IPS-NIHi7 (cell line): ENCODE measurements around the gene GPR55.

Experiments
- DNase-seq: peaks from one replicate; pipeline ENCODE4 v3.0.0; 2012; ENCODE audit warnings: mixed read lengths; ENCODE audit errors: extremely low spot score

The GPR55 gene

DNA sequence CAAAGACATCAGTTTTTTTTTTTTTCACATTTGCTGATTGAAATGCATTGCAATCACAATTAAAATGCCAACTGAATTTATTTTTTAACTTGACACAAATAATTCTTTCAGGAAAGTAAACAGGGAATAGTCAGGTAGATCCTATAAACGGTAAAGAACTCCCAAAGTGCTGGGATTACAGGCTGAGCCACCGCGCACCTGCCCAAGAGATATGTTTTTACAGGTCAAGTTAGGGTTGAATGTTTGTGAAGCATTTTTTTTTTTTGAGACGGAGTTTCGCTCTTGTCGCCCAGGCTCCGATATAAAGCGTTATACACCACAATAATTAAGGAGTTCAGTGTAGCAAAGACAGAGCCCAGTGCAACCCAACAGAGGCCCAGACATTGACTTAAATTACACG is 45.2 kb downstream of the GPR55 start:
- no peak for DNase-seq

- no peak for DNase-seq
These were observed 45.7 kb downstream of the GPR55 start for GRCh38 chr2:230879271-230879882.

GRCh38 chr2:230878599-230879188 is 46.3 kb downstream of the GPR55 start:
- no peak for DNase-seq

DNA sequence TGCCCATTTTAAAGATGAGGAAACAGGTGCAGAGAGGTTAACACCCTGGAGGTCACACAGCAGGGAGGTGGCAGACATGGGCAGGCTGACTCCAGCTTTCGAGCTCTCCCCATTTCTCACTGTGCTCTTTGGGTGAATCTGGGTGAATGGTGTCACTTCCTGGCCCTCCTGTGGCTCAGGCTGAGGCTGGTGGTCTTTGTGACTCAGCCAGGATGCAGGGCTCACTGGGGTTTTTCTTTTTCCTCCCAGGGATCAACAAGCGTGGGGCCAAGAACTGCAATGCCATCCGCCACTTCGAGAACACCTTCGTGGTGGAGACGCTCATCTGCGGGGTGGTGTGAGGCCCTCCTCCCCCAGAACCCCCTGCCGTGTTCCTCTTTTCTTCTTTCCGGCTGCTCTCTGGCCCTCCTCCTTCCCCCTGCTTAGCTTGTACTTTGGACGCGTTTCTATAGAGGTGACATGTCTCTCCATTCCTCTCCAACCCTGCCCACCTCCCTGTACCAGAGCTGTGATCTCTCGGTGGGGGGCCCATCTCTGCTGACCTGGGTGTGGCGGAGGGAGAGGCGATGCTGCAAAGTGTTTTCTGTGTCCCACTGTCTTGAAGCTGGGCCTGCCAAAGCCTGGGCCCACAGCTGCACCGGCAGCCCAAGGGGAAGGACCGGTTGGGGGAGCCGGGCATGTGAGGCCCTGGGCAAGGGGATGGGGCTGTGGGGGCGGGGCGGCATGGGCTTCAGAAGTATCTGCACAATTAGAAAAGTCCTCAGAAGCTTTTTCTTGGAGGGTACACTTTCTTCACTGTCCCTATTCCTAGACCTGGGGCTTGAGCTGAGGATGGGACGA is 47.1 kb downstream of the GPR55 start:
- DNase-seq: no peak

GRCh38 chr2:230877116-230877758 is 47.8 kb downstream of the GPR55 start:
- DNase-seq: no peak

- no peak for DNase-seq
These were observed 49.4 kb downstream of the GPR55 start for GRCh38 chr2:230875347-230876315.

DNA sequence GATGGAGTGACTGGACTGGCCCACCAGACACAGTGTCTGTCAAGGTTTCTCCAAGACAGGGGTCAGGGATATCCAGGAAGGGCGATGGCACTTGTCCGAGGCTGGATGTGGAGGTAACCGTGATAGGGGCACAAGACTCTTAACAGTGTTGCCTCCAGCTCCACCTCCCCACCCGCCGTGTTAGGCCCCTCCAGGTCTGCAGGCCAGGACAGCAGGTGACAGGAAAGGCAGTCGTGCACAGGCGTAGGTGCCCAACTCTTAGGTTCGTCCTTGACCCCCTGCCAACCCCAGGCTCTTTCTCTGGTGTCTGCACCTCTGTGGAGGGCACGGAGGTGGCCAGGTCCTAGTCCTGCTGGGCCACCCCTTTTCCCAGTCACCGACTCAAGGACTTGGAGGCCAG is 50.2 kb downstream of the GPR55 start:
- no peak for DNase-seq

DNA sequence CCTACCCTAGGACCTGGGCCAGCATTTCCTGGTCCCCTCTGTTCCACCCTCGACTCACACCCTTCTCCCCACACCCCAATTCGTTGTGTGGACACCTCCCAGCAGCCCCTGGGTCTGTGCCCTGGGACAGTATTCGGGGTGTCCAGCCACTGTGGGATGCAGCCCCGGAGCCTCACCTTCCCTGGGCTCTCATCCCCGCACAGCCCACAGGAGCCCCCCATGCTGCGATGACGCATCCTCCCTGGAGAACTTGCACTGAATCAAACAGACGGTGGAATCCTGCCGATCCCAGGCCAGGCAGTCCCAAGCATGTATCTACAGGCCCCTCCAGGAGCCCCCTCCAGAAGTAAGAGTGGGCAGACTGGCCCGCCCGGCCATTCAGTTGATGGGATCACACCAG is 50.6 kb downstream of the GPR55 start:
- DNase-seq: no peak

GRCh38 chr2:230873661-230874401 is 51.2 kb downstream of the GPR55 start:
- DNase-seq: no peak

DNA sequence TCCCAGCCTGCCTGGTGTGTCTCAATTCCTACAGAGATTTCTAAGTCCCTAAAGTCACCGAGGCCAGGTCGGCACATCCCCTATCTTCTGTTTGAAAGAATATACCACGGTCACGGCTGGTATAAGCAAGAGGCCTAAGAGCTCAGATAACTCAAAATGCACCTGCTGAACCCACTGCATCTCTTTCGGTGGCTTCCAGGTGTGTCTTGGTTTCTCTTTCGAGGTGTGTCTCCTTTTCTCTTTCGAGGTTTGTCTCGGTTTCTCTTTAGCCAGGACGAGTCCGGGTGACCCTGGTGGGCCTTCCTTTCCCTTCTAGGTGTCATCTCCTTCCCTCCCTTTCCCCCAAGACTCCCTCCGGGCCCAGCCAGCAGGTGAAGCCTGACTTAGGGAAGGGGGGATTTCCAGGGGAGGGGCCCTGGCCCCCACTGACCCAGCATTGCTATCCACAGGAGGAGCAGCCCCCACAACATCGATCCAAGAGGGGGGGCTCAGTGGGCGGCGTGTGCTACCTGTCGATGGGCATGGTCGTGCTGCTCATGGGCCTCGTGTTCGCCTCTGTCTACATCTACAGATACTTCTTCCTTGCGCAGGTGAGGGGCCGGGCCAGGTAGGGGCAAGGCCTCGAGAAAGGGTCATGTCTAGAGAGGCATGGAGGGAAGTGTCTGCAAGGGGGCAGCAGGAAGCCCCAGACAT is 51.9 kb downstream of the GPR55 start:
- DNase-seq: no peak

DNA sequence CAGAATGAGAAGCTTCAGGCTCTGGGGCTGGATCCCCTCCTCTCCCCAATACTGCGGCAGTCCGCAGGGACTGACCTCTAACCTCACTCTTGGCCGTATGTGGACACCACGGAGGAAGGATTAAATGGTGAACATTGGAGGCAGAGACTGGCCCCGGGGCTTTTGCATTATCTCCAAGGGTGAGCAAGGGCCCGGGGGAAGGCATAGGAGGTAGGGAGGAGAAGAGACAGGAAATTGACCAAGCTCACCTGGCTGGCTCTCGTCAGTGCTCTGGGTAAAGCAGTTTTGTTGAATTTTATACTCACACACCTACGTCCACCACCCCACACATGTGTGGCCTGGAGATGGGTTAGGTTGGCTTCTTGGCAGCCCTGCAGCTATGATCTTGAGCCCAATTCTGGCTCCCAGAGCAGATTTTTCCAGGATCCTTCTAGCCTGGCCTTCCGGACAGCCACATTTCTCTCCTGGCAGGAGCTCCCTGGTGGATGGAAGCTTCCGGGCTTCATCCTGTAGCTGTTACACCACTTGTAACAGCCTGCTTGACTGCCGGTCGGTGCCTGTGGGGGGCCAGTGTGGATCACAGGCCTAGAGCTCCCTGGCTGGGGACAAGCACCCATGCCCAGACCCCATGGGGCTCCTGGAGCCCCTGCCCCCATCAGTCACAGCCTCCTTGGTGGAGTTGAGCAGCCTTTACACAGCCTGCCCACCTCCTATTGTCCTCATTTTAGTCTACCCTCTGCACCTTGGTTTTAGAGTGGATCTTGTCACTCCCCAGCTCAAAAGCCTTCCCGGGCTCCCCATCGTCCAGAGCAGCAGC is 52.7 kb downstream of the GPR55 start:
- DNase-seq: no peak

DNA sequence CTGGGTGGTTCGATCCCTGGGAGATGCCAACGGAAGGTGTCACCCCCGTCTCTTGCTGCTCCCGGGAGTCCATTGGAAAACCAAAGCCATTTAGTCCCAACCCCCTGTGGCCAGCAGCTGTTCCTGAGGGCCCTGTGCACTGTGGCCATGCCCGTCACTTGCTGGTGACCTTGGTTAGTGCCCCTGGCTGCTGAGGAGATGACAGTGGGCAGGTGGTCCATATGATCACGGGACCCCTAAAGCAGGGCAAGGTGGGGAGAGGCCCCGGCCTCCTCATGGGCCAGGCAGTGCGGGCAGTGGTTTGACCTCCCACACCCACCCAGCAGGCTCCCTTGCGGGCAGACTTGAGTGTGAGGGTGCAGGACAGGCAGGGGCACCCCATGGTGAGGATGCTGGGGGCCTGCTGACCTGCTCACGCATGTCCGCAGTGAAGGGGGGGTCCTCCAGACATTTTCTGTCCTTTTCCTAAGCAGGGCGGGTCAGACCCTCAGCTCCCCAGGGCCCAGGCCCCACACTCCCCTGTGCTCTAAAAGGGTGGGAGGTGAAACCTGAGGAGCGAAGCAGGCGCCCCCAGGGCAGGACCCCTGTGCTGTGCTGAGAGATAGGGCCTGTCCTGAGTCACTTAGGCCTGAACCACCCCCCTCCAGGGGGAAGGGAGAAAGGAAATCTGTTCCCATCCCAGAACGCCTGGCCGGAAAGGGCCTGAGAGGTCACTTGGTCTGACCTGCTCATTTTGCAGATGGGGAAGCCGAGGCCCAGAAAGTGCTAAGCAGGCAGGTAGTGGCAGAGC is 53.5 kb downstream of the GPR55 start:
- DNase-seq: no peak

GRCh38 chr2:230870544-230871360 is 54.3 kb downstream of the GPR55 start:
- peak; percentile 13 for DNase-seq

DNA sequence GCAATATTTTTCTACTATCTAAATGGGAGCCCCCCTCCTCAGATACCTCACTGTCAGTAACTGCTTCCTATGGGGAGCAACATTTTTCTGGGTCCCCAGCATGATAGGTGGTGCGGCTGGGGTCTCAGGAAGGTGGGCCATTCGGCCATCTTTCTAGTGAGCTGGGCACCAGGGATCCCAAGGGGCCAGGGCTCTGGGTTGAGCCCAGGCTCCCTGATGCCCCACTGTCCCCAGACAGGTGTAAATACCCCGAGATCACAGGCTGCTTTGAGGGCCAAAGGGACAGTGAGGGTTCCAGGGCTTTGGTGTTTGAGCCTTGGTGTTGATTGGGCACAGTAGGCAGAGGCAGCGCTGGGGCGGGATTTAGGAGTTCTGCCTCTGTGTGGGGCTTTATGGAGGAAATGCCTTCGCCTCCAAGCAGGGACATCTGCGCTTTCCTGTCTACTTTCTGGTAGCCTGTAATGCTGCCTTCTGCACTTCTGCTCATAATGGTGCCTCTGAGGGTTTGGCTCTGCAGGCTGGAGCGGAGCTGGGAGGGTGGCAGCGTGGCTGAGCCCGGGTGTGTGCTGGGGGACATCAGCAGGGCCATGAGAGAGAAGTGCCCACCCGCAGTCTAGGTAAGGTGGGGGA is 55.0 kb downstream of the GPR55 start:
- DNase-seq: no peak

DNA sequence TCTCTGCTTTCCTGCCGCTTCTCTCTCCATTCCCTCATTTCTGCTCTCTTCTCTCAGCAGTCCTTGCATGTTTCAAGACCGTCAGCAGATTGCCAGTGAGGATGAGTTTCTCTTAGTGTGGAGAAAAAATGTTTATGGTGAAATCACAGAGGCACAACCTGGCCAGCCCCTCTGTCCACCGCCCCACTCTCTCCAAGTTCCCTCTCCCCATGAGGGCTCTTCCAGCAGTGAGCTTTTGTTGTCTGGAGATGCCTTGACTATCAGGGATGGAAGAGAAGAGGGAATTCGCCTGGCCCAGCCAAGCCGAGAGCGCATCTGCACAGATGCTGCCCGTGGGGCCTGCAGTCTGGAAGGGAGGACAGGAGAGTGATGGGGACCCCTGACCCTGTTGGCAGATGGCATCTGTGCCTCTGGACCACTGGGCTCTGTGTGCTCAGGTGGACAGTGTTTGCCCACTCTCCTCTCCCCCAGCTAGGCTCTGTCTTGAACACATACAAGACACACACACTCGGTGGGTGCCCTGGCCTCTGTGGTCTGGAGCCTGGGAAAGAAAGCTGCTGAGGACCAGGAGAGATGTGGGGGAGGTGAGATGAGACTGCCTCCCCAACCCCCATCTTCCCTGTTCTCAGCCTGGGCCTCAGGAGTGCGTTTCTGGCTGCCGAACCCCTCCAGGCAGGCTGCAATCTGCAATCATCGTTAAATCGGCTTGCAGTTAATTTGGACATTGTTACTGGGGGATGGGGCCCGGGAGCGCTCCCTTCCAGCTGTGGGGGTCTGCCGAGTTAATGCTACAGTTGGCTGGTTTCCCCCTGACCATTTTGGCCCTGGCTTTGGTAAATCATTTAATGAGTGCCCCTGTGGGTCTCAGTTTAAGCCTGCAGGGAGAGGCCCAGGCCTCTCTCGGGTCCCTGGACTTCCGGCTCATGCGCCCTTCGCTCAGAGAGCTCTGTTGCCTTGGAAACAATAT is 55.8 kb downstream of the GPR55 start:
- DNase-seq: peak; percentile 27
